Panc1 (cell line): ENCODE measurements around the gene ADPRHL1. TPM values are rescaled to one million over a fixed set of nuclear protein-coding genes. Genes with fewer than 3 reads are reported as not detected.

Experiments used
- ATAC-seq: fragments of 200-7000 bp; cut with Tn5 transposase; 2 replicates; pipeline ENCODE4 v1.9.1; 2020; ENCODE audit warnings: mild to moderate bottlenecking, moderate library complexity
- BruUV-seq: library from RNA; stranded (reverse); fragments of 400-500 nt; replicated peaks from 2 replicates; lab custom pipeline; 2021; lab: Mats Ljungman, UMichigan
- CTCF ChIA-PET: fragments of 300-600 bp; sonication (Branson Sonifier 250); formaldehyde crosslinking; loops from one replicate; lab custom pipeline; 2022; ENCODE audit warnings: antibody characterized with exemption; lab: Charles Lee
- POLR2A ChIA-PET: fragments of 300-600 bp; sonication (Branson Sonifier 250); formaldehyde crosslinking; loops from one replicate; lab custom pipeline; 2022; ENCODE audit warnings: antibody characterized with exemption; lab: Charles Lee
- DNase-seq: peaks from one replicate; pipeline ENCODE4 v3.0.0-alpha.2; 2010; ENCODE audit warnings: low read depth, low spot score
- H3K27ac ChIP-seq: 2 replicates; pipeline ENCODE4 v1.5.1; 2011; ENCODE audit warnings: mild to moderate bottlenecking, low read length, inconsistent platforms
- H3K27me3 ChIP-seq: fragments of 200-500 bp; sonication (Bioruptor generic); 2 replicates; pipeline ENCODE4 v1.6.0; 2014; ENCODE audit warnings: low read length, inconsistent platforms; ENCODE audit not compliant: control insufficient read depth, insufficient read depth
- H3K36me3 ChIP-seq: fragments of 200-500 bp; sonication (Bioruptor generic); 2 replicates; pipeline ENCODE4 v1.5.1; 2014; ENCODE audit warnings: inconsistent platforms, mild to moderate bottlenecking, low read length, moderate library complexity; ENCODE audit not compliant: control insufficient read depth, insufficient read depth
- H3K4me1 ChIP-seq: 2 replicates; pipeline ENCODE4 v1.5.1; 2011; ENCODE audit warnings: inconsistent platforms, mild to moderate bottlenecking, low read length, moderate library complexity; ENCODE audit not compliant: control insufficient read depth, insufficient read depth
- H3K4me3 ChIP-seq, 2 experiments: 2 replicates each; pipeline ENCODE4 v1.5.1; 2011 to 2012; ENCODE audit warnings: low read depth in 2 of 2, low read length in 2 of 2, mild to moderate bottlenecking in 2 of 2, inconsistent platforms in 1 of 2, moderate library complexity in 1 of 2
- H3K9me3 ChIP-seq: fragments of 200-500 bp; sonication (Bioruptor generic); 2 replicates; pipeline ENCODE4 v1.5.1; 2014; ENCODE audit warnings: low read depth, mild to moderate bottlenecking, inconsistent platforms, low read length, moderate library complexity; ENCODE audit not compliant: control insufficient read depth, insufficient read depth
- POLR2AphosphoS5 ChIP-seq: IDR thresholded peaks from 2 replicates; pipeline ENCODE4 v1.6.1; 2012; ENCODE audit warnings: mild to moderate bottlenecking, low read depth, low read length, moderate library complexity
- REST ChIP-seq, 2 experiments: IDR thresholded peaks; 2 replicates each; pipeline ENCODE4 v1.6.1; 2011 to 2012; ENCODE audit warnings: low read depth in 2 of 2, control low read depth in 1 of 2, low read length in 1 of 2, mild to moderate bottlenecking in 1 of 2, moderate library complexity in 1 of 2; ENCODE audit not compliant: insufficient read depth in 1 of 2
- SIN3A ChIP-seq: IDR thresholded peaks from 2 replicates; pipeline ENCODE4 v1.6.1; 2012; ENCODE audit warnings: low read depth, mild to moderate bottlenecking, low read length, moderate library complexity, borderline replicate concordance; ENCODE audit not compliant: insufficient read depth
- TCF7L2 ChIP-seq: IDR thresholded peaks from 2 replicates; pipeline ENCODE4 v1.6.1; 2011; ENCODE audit warnings: mild to moderate bottlenecking, low read depth, low read length, inconsistent platforms
- in situ Hi-C: cut with HindIII; loops from 2 replicates; pipeline ENCODE4 v1.10.0; 2016; ENCODE audit warnings: low sequenced_read_pairs, low pct_unique_long_range_greater_than_20kb
- intact Hi-C: fragments of 100-400 bp; cut with micrococcal nuclease; formaldehyde crosslinking; loops from one replicate; pipeline ENCODE4 v1.10.0; 2022; ENCODE audit not compliant: unreplicated experiment
- total RNA-seq: library from RNA; stranded (reverse); gene quantifications from one replicate; pipeline ENCODE4 v1.2.1, GENCODE V29; 2021; ENCODE audit not compliant: unreplicated experiment
- TF ChIP-seq, protein P1 (sequence below): fragments of 450-650 bp; IDR thresholded peaks from 2 replicates; pipeline ENCODE4 v1.5.1; 2017; ENCODE audit warnings: mild to moderate bottlenecking

Gene ADPRHL1
- total RNA-seq, 1 experiment from 2014 or later = 4.8 TPM

DNA sequence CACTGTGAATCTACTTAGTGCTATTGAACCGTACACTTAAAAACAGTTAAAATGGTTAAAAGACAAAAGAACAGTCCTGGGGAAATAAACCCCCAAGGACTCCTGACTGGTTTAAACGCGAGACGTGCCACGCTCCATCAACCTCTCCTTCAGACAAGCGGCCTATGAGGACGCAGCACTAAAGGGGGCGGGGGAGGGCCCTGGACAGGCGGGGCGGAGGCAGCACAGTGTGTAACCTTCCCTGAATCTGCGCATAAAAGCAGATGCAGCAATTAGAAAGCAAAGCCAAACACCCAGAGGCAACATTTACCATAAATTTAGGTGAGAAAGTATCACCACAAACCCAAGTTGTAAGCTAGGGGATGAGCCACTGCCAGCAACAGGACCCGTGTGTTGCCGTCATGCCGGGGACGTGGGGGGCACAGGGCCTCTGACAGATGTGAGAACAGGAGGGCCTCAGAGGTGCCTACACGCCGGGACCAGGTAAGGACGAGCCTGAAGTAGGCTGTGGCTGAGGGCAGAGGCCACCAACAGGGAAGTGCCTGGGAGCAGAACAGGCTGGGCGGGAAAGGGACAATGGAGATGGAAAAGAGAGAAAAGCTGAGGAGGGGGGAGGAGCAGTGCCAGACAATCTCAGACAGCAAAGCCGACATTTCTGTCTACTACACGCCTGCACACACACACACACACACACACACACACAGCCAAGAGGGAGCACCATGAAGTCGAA lies 15.3 kb upstream of the ADPRHL1 start:
- no peak for DNase-seq
- intact Hi-C loops = no loop called here
- POLR2A ChIA-PET = no interaction called here
- in situ Hi-C loops = no loop called here
- Histone ChIP-seq H3K4me3 (no peak overlapping the region), H3K27ac (no peak overlapping the region), H3K27me3 (no peaks in the 10 kb centered on the region), H3K9me3 (no peaks in the 10 kb centered on the region), H3K36me3 (no peaks in the 10 kb centered on the region; the same call in 1 of the 2 replicates), H3K4me1 (no peaks in the 10 kb centered on the region)
- CTCF ChIA-PET = no interaction called here
- no peak for ATAC-seq
- no TSS peak for BruUV-seq
- TF ChIP-seq, protein P1, sequence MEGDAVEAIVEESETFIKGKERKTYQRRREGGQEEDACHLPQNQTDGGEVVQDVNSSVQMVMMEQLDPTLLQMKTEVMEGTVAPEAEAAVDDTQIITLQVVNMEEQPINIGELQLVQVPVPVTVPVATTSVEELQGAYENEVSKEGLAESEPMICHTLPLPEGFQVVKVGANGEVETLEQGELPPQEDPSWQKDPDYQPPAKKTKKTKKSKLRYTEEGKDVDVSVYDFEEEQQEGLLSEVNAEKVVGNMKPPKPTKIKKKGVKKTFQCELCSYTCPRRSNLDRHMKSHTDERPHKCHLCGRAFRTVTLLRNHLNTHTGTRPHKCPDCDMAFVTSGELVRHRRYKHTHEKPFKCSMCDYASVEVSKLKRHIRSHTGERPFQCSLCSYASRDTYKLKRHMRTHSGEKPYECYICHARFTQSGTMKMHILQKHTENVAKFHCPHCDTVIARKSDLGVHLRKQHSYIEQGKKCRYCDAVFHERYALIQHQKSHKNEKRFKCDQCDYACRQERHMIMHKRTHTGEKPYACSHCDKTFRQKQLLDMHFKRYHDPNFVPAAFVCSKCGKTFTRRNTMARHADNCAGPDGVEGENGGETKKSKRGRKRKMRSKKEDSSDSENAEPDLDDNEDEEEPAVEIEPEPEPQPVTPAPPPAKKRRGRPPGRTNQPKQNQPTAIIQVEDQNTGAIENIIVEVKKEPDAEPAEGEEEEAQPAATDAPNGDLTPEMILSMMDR = no peak
- TF ChIP-seq REST (IDR thresholded peaks at IDR 0.05; ENCODE audit: insufficient read depth in 1 of 2, low read depth in 2 of 2, low read length in 1 of 2) = no peak
- no peak for TF ChIP-seq TCF7L2
- TF ChIP-seq POLR2AphosphoS5 = no peak
- TF ChIP-seq SIN3A = no peak

GRCh38 chr13:113468029-113468428 lies 14.7 kb upstream of the ADPRHL1 start:
- no peaks in the 10 kb centered on the region for H3K27me3 ChIP-seq
- no peak overlapping the region for H3K4me3 ChIP-seq
- no peak overlapping the region for H3K27ac ChIP-seq
- DNase-seq (no peak), ATAC-seq (no peak)
- ChIA-PET POLR2A (no interaction called here), CTCF (no interaction called here)
- in situ Hi-C loops (no loop called here), intact Hi-C loops (no loop called here)
- H3K36me3 ChIP-seq = no peaks in the 10 kb centered on the region; the same call in 1 of the 2 replicates
- TF ChIP-seq POLR2AphosphoS5 = no peak
- no peak for TF ChIP-seq TCF7L2
- no peak for TF ChIP-seq REST (IDR thresholded peaks at IDR 0.05; ENCODE audit: insufficient read depth in 1 of 2, low read depth in 2 of 2, low read length in 1 of 2)
- TF ChIP-seq, protein P1 = no peak
- no peak for TF ChIP-seq SIN3A
- H3K9me3 ChIP-seq = no peaks in the 10 kb centered on the region
- H3K4me1 ChIP-seq = no peaks in the 10 kb centered on the region
- no TSS peak for BruUV-seq
